Right atrium auricular region (tissue), 2 donors: ENCODE measurements around the gene HMGXB3. TPM values are rescaled to one million over a fixed set of nuclear protein-coding genes. Genes with fewer than 3 reads are reported as not detected.

Experiments
- DNase-seq: peaks from one replicate; pipeline ENCODE4 v3.0.0-alpha.2; 2019; ENCODE audit warnings: low spot score
- H3K27ac ChIP-seq, 2 donors: fragments of 200-600 bp; sonication (generic); 1 replicate in 1 of 2; 2 replicates in 1 of 2; pipeline ENCODE4 v1.5.1; 2016 to 2019
- H3K27me3 ChIP-seq, 2 donors: fragments of 200-600 bp; sonication (generic); one replicate each; pipeline versions ENCODE4 v1.5.1 to v1.6.0; 2017 to 2019
- H3K36me3 ChIP-seq: fragments of 200-600 bp; sonication (generic); one replicate; pipeline ENCODE4 v1.5.1; 2016
- H3K4me1 ChIP-seq, 2 donors: fragments of 200-600 bp; sonication (generic); one replicate each; pipeline versions ENCODE4 v1.5.1 to v1.6.0; 2017 to 2019
- H3K4me3 ChIP-seq, 2 donors: fragments of 200-600 bp; sonication (generic); 1 replicate in 1 of 2; 2 replicates in 1 of 2; pipeline ENCODE4 v1.5.1; 2017 to 2019; ENCODE audit warnings: mild to moderate bottlenecking in 1 of 2, moderate library complexity in 1 of 2
- H3K9me3 ChIP-seq, 2 donors: fragments of 200-600 bp; sonication (generic); one replicate each; pipeline ENCODE4 v1.5.1; 2019
- CTCF ChIP-seq, 2 donors: fragments of 200-600 bp; sonication (generic); IDR thresholded peaks; one replicate each; pipeline ENCODE4 v1.5.1; 2019; ENCODE audit warnings: antibody characterized with exemption in 2 of 2
- total RNA-seq, 2 donors: library from RNA; depleted of rRNA; stranded (reverse); fragments of >200 nt; gene quantifications; one replicate each; pipeline ENCODE4 v1.1.0, GENCODE V29; 2016

The HMGXB3 gene
- total RNA-seq, 2 donors from 2014 or later: 18.4 to 21.1 TPM

DNA sequence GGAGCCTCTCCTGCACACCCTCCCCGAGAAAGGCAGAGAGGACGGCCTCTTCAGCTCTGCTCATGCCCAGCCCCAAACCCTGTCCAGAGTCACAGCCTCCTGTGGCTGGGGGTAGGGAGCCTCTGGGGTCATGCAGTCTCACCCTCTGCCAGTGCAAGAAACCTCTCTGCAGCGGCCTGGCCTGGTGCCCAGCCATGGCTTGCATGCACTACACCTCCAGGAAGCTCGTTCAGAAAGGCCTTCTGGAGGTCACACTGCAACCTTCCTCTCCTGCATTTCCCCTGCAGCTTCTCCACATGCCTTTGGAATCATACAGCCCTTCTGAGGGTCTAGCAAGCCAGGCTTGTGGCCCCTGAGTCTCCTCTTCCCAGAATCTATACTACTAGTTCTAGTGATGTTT lies 67.9 kb downstream of the HMGXB3 start:
- Histone ChIP-seq H3K4me1 (peaks cover 0 to 5% of the 10 kb centered on the region in 2 donors), H3K27ac (no peak overlapping the region), H3K9me3 (no peaks in the 10 kb centered on the region), H3K36me3 (no peaks in the 10 kb centered on the region), H3K27me3 (no peaks in the 10 kb centered on the region), H3K4me3 (no peak overlapping the region)
- DNase-seq: no peak
- no peak for TF ChIP-seq CTCF (IDR thresholded peaks at IDR 0.05)

- no peaks in the 10 kb centered on the region for H3K27me3 ChIP-seq
- no peaks in the 10 kb centered on the region for H3K9me3 ChIP-seq
- no peaks in the 10 kb centered on the region for H3K36me3 ChIP-seq
- no peak overlapping the region for H3K27ac ChIP-seq
- DNase-seq: no peak
- H3K4me3 ChIP-seq: no peak overlapping the region
- no peak for TF ChIP-seq CTCF (IDR thresholded peaks at IDR 0.05)
- peaks cover 0 to 5% of the 10 kb centered on the region in 2 donors for H3K4me1 ChIP-seq
These were observed 68.6 kb downstream of the HMGXB3 start for GRCh38 chr5:150068961-150069645.

DNA sequence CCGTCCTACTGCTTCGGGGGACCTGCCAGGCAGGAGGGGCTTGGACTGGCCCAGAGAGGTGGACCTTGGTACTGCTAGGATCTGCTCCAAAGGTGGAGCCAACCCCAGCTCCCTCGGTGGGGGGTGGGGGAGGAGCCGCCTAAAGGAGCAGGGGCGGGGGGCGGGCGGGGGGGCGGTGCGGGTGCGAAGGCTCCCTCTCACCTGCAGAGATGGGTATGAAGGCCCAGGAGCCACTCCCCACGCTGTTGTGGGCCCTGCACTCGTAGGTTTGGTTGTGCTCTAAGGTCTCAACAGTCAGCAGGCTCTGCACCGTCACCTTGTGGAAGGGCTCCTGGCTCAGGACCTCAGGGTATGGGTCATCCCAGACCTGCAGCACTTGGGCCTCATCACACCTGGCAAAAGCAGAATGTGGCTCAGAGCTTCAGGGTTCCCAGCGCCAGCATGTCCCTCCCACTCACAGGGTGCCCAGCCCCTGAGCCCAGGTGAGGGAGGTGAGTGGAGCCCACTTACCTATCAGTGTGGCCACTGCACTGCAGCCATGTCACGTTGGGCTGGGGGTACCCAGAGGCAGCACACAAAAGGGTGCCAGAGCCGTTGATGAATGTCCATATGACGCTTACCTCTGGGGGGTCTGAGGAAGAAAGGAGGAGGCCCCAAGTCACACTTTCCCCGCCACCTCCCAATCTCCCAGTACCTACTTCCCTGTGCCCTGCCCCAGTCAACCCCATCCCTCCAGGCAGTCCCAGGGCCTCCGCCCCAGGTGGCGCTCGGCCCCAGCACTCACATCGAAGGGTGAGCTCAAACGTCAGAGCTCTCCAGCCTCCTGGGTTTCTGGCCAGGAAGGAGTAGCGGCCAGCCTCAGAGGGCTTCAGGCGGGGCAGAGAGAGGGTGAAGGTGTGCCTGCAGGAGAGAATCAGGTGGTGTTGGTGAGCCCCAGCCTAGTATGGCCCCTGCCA lies 69.4 kb downstream of the HMGXB3 start:
- no peaks in the 10 kb centered on the region for H3K9me3 ChIP-seq
- H3K27me3 ChIP-seq: no peaks in the 10 kb centered on the region
- H3K36me3 ChIP-seq: no peaks in the 10 kb centered on the region
- H3K27ac ChIP-seq: no peak overlapping the region
- no peak for DNase-seq
- H3K4me3 ChIP-seq: no peak overlapping the region
- H3K4me1 ChIP-seq: peaks cover 0 to 5% of the 10 kb centered on the region in 2 donors
- no peak for TF ChIP-seq CTCF (IDR thresholded peaks at IDR 0.05)

DNA sequence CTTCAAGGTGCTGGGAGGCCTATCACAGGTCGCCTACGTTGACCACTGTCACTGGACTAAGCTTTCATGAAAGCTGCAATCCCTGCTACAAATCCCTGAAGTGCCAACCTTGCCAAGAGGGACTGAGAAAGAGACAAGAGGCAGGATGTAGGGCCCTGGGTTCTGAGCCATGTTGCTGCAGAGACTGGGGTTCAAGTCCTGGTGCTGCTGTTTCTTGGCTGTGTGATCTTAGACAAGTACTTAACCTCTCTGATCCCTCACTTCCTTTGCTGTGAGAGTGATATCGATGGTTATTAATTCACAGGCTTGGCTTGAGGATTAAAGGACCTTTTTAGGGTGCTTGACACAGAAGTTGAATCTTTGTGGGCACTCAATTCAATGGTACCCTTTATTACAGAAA lies 70.3 kb downstream of the HMGXB3 start:
- no peak overlapping the region for H3K27ac ChIP-seq
- no peaks in the 10 kb centered on the region for H3K9me3 ChIP-seq
- DNase-seq: no peak
- no peaks in the 10 kb centered on the region for H3K36me3 ChIP-seq
- no peak overlapping the region for H3K4me3 ChIP-seq
- TF ChIP-seq CTCF (IDR thresholded peaks at IDR 0.05): no peak
- no peaks in the 10 kb centered on the region for H3K27me3 ChIP-seq
- no peaks in the 10 kb centered on the region for H3K4me1 ChIP-seq

GRCh38 chr5:150073086-150073625 lies 72.6 kb downstream of the HMGXB3 start:
- H3K27me3 ChIP-seq: no peaks in the 10 kb centered on the region
- H3K4me3 ChIP-seq: no peak overlapping the region
- H3K4me1 ChIP-seq: no peaks in the 10 kb centered on the region
- no peaks in the 10 kb centered on the region for H3K36me3 ChIP-seq
- no peaks in the 10 kb centered on the region for H3K9me3 ChIP-seq
- H3K27ac ChIP-seq: no peak overlapping the region
- no peak for TF ChIP-seq CTCF (IDR thresholded peaks at IDR 0.05)
- DNase-seq: no peak
